Type B pancreatic cell (in vitro differentiated cells): ENCODE results near the gene INS. TPM values are rescaled to one million over a fixed set of nuclear protein-coding genes. Genes with fewer than 3 reads are reported as not detected.

Experiments used
- DNase-seq: peaks from one replicate; pipeline ENCODE4 v3.0.0; 2021; ENCODE audit warnings: mixed read lengths; ENCODE audit not compliant: unreplicated experiment; ENCODE audit errors: extremely low spot score
- H3K27ac Mint-ChIP-seq: 2 replicates; pipeline ENCODE4 v1.8.0; 2021; ENCODE audit warnings: mild to moderate bottlenecking, mixed read lengths
- H3K27me3 Mint-ChIP-seq: 2 replicates; pipeline ENCODE4 v1.8.0; 2021; ENCODE audit warnings: mixed read lengths
- H3K36me3 Mint-ChIP-seq: 2 replicates; pipeline ENCODE4 v1.8.0; 2021; ENCODE audit warnings: mixed read lengths
- H3K4me1 Mint-ChIP-seq: one replicate; pipeline ENCODE4 v1.8.0; 2021; ENCODE audit warnings: mixed read lengths; ENCODE audit not compliant: unreplicated experiment
- H3K4me3 Mint-ChIP-seq: 2 replicates; pipeline ENCODE4 v1.8.0; 2021; ENCODE audit warnings: mild to moderate bottlenecking, mixed read lengths
- H3K9me3 Mint-ChIP-seq: 2 replicates; pipeline ENCODE4 v1.8.0; 2021; ENCODE audit warnings: mixed read lengths
- CTCF ChIP-seq: fragments of 200-600 bp; sonication (generic); conservative IDR thresholded peaks from 2 replicates; pipeline ENCODE4 v1.5.0; 2021; ENCODE audit warnings: antibody characterized with exemption, mild to moderate bottlenecking
- total RNA-seq: library from RNA; stranded (reverse); gene quantifications from 2 replicates; pipeline ENCODE4 v1.2.1, GENCODE V29; 2021; ENCODE audit warnings: low replicate concordance

Gene INS
- total RNA-seq, 1 donor from 2014 or later: 1,584 TPM

GRCh38 chr11:2122907-2123627 is 37.9 kb downstream of the INS start:
- Mint-ChIP-seq H3K27ac (peak overlapping the region; percentile 23), H3K4me1 (no peaks in the 10 kb centered on the region), H3K4me3 (no peak overlapping the region), H3K9me3 (peaks cover 4% of the 10 kb centered on the region), H3K36me3 (peaks cover 3% of the 10 kb centered on the region), H3K27me3 (peaks cover 9% of the 10 kb centered on the region)
- DNase-seq: no peak
- no peak for TF ChIP-seq CTCF

GRCh38 chr11:2122222-2122906 is 38.6 kb downstream of the INS start:
- DNase-seq: peak; percentile 68
- TF ChIP-seq CTCF: no peak
- peaks cover 8% of the 10 kb centered on the region for H3K9me3 Mint-ChIP-seq
- peaks cover 9% of the 10 kb centered on the region for H3K27me3 Mint-ChIP-seq
- H3K4me1 Mint-ChIP-seq: no peaks in the 10 kb centered on the region
- peak overlapping the region; percentile 78 for H3K27ac Mint-ChIP-seq
- H3K36me3 Mint-ChIP-seq: peaks cover 3% of the 10 kb centered on the region
- peak overlapping the region; percentile 52 for H3K4me3 Mint-ChIP-seq

- Mint-ChIP-seq H3K9me3 (peaks cover 12% of the 10 kb centered on the region), H3K4me1 (no peaks in the 10 kb centered on the region), H3K27me3 (peaks cover 10% of the 10 kb centered on the region), H3K36me3 (peaks cover 5% of the 10 kb centered on the region), H3K27ac (peak overlapping the region; percentile 62), H3K4me3 (no peak overlapping the region)
- peak; percentile 67 for DNase-seq
- TF ChIP-seq CTCF: no peak
Measured at GRCh38 chr11:2121227-2122130, 39.5 kb downstream of the INS start.

GRCh38 chr11:2120359-2121100 is 40.5 kb downstream of the INS start:
- Mint-ChIP-seq H3K27ac (no peak overlapping the region), H3K27me3 (peaks cover 12% of the 10 kb centered on the region), H3K4me1 (no peaks in the 10 kb centered on the region), H3K4me3 (no peak overlapping the region), H3K9me3 (peaks cover 16% of the 10 kb centered on the region), H3K36me3 (peaks cover 8% of the 10 kb centered on the region)
- TF ChIP-seq CTCF: no peak
- DNase-seq: peak; percentile 68

GRCh38 chr11:2118677-2119076 is 42.3 kb downstream of the INS start:
- Mint-ChIP-seq H3K4me3 (no peak overlapping the region), H3K4me1 (no peaks in the 10 kb centered on the region), H3K36me3 (peaks cover 8% of the 10 kb centered on the region), H3K9me3 (peaks cover 16% of the 10 kb centered on the region), H3K27me3 (peaks cover 12% of the 10 kb centered on the region), H3K27ac (no peak overlapping the region)
- no peak for TF ChIP-seq CTCF
- DNase-seq: no peak
